T-cell (primary cell): ENCODE measurements around the gene IL1RAPL2. TPM values are rescaled to one million over a fixed set of nuclear protein-coding genes. Genes with fewer than 3 reads are reported as not detected.

Experiments
- ATAC-seq, 4 experiments: fragments of 200-7000 bp in 3 of 4; fragments of 150-1000 bp in 1 of 4; cut with Tn5 transposase; replicated peaks in 1 of 4; 1 replicate in 3 of 4; 2 replicates in 1 of 4; pipeline ENCODE4 v1.10.0; 2021; ENCODE audit warnings: moderate library complexity in 3 of 4, mild to moderate bottlenecking in 2 of 4, moderate number of reproducible peaks in 1 of 4
- CTCF ChIA-PET, 2 donors: fragments of 300-600 bp; sonication (Branson Sonifier 250); formaldehyde crosslinking; loops; one replicate each; lab custom pipeline; 2022; ENCODE audit warnings: antibody characterized with exemption in 2 of 2; lab: Charles Lee
- POLR2A ChIA-PET, 2 donors: fragments of 300-600 bp; sonication (Branson Sonifier 250); formaldehyde crosslinking; loops; one replicate each; lab custom pipeline; 2022; ENCODE audit warnings: antibody characterized with exemption in 2 of 2; lab: Charles Lee
- DNase-seq, 35 experiments: peaks; one replicate each; pipeline versions ENCODE4 v3.0.0 to v3.0.0-alpha.2; 2013 to 2023
- H3K27ac ChIP-seq: one replicate; pipeline ENCODE4 v1.5.1; 2013; ENCODE audit warnings: low read length
- H3K27me3 ChIP-seq, 2 experiments: replicated peaks in 1 of 2; 1 replicate in 1 of 2; 2 replicates in 1 of 2; pipeline versions ENCODE4 v1.6.1 to v1.7.0; 2013; ENCODE audit warnings: low read length in 1 of 2, mixed read lengths in 1 of 2; ENCODE audit not compliant: control insufficient read depth in 2 of 2, insufficient read depth in 2 of 2; ENCODE audit errors: extremely low read depth in 1 of 2
- H3K36me3 ChIP-seq, 2 donors: 1 replicate in 1 of 2; 2 replicates in 1 of 2; pipeline versions ENCODE4 v1.6.1 to v1.7.0; 2013; ENCODE audit warnings: low read length in 1 of 2; ENCODE audit not compliant: control insufficient read depth in 2 of 2, insufficient read depth in 1 of 2; ENCODE audit errors: extremely low read depth in 1 of 2
- H3K4me1 ChIP-seq, 2 experiments: 1 replicate in 1 of 2; 2 replicates in 1 of 2; pipeline versions ENCODE4 v1.6.1 to v1.7.0; 2013; ENCODE audit warnings: low read length in 2 of 2, mixed read lengths in 1 of 2; ENCODE audit not compliant: insufficient read depth in 2 of 2, control insufficient read depth in 1 of 2; ENCODE audit errors: extremely low read depth in 1 of 2
- H3K4me3 ChIP-seq, 2 donors: 1 replicate in 1 of 2; 2 replicates in 1 of 2; pipeline versions ENCODE4 v1.5.1 to v1.7.0; 2013; ENCODE audit warnings: mild to moderate bottlenecking in 2 of 2, low read length in 1 of 2, moderate library complexity in 1 of 2; ENCODE audit not compliant: control insufficient read depth in 1 of 2; ENCODE audit errors: extremely low read depth in 1 of 2
- H3K9me3 ChIP-seq: 2 replicates; pipeline ENCODE4 v1.7.0; 2013
- H3K27ac Mint-ChIP-seq, 2 donors: one replicate each; pipeline ENCODE4 v1.8.0; 2020 to 2021; ENCODE audit warnings: mild to moderate bottlenecking in 2 of 2, mixed read lengths in 2 of 2
- H3K27me3 Mint-ChIP-seq, 2 donors: one replicate each; pipeline ENCODE4 v1.8.0; 2021 to 2022; ENCODE audit warnings: mixed read lengths in 2 of 2
- H3K36me3 Mint-ChIP-seq: one replicate; pipeline ENCODE4 v1.8.0; 2021; ENCODE audit warnings: mixed read lengths
- H3K4me1 Mint-ChIP-seq, 3 donors: one replicate each; pipeline ENCODE4 v1.8.0; 2020 to 2022; ENCODE audit warnings: mixed read lengths in 3 of 3, mild to moderate bottlenecking in 1 of 3
- H3K4me3 Mint-ChIP-seq, 3 donors: one replicate each; pipeline ENCODE4 v1.8.0; 2020 to 2022; ENCODE audit warnings: mild to moderate bottlenecking in 3 of 3, mixed read lengths in 3 of 3, moderate library complexity in 3 of 3
- H3K9me3 Mint-ChIP-seq, 3 donors: one replicate each; pipeline ENCODE4 v1.8.0; 2020 to 2022; ENCODE audit warnings: mixed read lengths in 3 of 3
- WGBS: methylation state at CpG from one replicate; pipeline ENCODE4 v1.1.5; 2013; ENCODE audit warnings: missing lambda C conversion rate; ENCODE audit not compliant: insufficient coverage; 5-methylcytosine and 5-hydroxymethylcytosine counted together
- total RNA-seq, 35 experiments: library from RNA in 6 of 35; stranded (reverse) in 6 of 35; fragments of 120-200 nt in 1 of 35; gene quantifications; one replicate each; pipeline versions ENCODE4 v1.2.1 to v1.2.4 and lab custom pipeline; 2013 to 2026

Gene IL1RAPL2
- total RNA-seq, 5 donors from 2014 or later (not counting 1 experiment from before 2014, with no cell fraction given) = not detected

GRCh38 chrX:104795804-104796203, 229.8 kb downstream of the IL1RAPL2 start:
- no peak overlapping the region for H3K4me3 ChIP-seq
- DNase-seq = no peak
- no peaks in the 10 kb centered on the region for H3K36me3 Mint-ChIP-seq
- no peaks in the 10 kb centered on the region for H3K27me3 ChIP-seq
- H3K36me3 ChIP-seq = no peaks in the 10 kb centered on the region
- no peak for ATAC-seq
- H3K27ac ChIP-seq = no peak overlapping the region
- ChIA-PET CTCF (no interaction called here), POLR2A (no interaction called here)
- no peak overlapping the region for H3K4me3 Mint-ChIP-seq
- H3K4me1 Mint-ChIP-seq = no peaks in the 10 kb centered on the region
- peaks cover 0 to 29% of the 10 kb centered on the region in 2 donors for H3K27me3 Mint-ChIP-seq
- H3K4me1 ChIP-seq = no peaks in the 10 kb centered on the region
- no peaks in the 10 kb centered on the region for H3K9me3 Mint-ChIP-seq
- H3K9me3 ChIP-seq = no peaks in the 10 kb centered on the region
- H3K27ac Mint-ChIP-seq = no peak overlapping the region
- no CpG with 5 or more reads among the region's 1 CpG for WGBS

DNA sequence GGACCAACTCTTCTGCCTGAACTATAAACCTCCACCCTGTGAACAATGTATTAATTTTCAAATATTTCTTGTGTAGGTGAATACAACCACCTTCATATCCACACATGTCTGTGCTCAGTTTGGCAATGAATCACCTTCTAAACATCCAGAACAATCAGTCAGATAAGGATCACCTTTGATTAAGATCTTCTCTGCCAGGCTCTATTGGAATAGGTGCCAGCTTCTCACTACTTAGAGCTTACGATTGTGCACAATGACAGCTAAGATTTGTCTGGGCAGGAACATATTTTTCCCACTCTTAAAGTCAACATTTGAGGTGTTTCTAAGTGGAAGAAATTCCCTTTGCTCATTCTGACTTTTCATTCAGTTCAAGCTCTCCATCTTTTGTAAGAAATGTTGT, 237.2 kb downstream of the IL1RAPL2 start:
- CTCF ChIA-PET = no interaction called here
- H3K27ac ChIP-seq = no peak overlapping the region
- no peak for DNase-seq
- H3K36me3 ChIP-seq = no peaks in the 10 kb centered on the region
- no peaks in the 10 kb centered on the region for H3K4me1 ChIP-seq
- POLR2A ChIA-PET = no interaction called here
- no peak overlapping the region for H3K27ac Mint-ChIP-seq
- no peak overlapping the region for H3K4me3 ChIP-seq
- H3K9me3 Mint-ChIP-seq = no peaks in the 10 kb centered on the region
- no peaks in the 10 kb centered on the region for H3K27me3 ChIP-seq
- no CpG with 5 or more reads among the region's 1 CpG for WGBS
- H3K9me3 ChIP-seq = no peaks in the 10 kb centered on the region
- no peaks in the 10 kb centered on the region for H3K36me3 Mint-ChIP-seq
- ATAC-seq = no peak
- peaks cover 0 to 15% of the 10 kb centered on the region in 2 donors for H3K27me3 Mint-ChIP-seq
- no peaks in the 10 kb centered on the region for H3K4me1 Mint-ChIP-seq
- H3K4me3 Mint-ChIP-seq = no peak overlapping the region

DNA sequence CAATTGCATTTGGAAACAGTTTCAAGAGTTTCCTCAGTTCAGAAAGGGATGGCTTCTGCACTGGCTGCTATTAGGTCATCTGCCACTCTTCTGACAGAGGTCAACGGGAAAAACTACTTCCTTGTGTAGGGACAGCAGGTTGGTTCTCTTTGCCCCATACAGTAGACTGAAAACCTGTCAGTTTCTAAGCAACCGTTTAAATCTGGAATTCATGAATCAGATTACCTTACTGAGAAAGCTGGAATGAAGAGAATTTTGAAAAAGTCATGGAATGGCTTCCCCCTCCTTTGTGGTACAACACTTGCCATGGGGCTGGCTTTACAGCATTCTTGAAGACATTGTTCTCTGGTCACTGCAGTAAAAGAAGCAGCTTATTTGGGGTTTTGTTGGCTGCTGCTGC, 240.3 kb downstream of the IL1RAPL2 start:
- H3K27ac ChIP-seq = no peak overlapping the region
- no peaks in the 10 kb centered on the region for H3K9me3 ChIP-seq
- POLR2A ChIA-PET = no interaction called here
- no CpG with 5 or more reads among the region's 2 CpGs for WGBS
- H3K27me3 ChIP-seq = no peaks in the 10 kb centered on the region
- no peaks in the 10 kb centered on the region for H3K36me3 ChIP-seq
- Mint-ChIP-seq H3K9me3 (no peaks in the 10 kb centered on the region), H3K36me3 (no peaks in the 10 kb centered on the region), H3K27me3 (peaks cover 0 to 14% of the 10 kb centered on the region in 2 donors), H3K4me1 (no peaks in the 10 kb centered on the region), H3K4me3 (no peak overlapping the region), H3K27ac (no peak overlapping the region)
- DNase-seq (no peak), ATAC-seq (no peak)
- H3K4me1 ChIP-seq = no peaks in the 10 kb centered on the region
- H3K4me3 ChIP-seq = no peak overlapping the region
- CTCF ChIA-PET = no interaction called here

DNA sequence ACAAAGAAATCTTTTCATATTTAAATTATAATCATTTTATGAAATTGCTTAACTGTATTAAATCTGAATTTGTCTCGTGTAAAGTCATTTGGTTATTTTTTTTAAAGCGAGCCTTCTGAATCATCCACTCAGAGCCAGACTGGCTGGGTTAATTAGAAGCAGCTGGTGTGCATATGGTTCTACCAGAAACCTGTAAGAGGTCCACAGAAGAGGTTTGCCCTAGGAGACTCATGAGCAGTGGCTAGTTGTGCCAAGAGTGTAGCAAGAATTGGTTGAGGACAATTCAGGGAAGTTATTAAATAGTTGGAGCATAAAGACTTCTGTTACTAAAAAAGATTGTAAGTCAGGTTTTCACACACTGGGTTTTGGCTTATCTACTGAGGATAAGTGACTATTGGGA, 267.4 kb downstream of the IL1RAPL2 start:
- Histone ChIP-seq H3K27ac (no peak overlapping the region), H3K4me1 (no peaks in the 10 kb centered on the region), H3K36me3 (no peaks in the 10 kb centered on the region), H3K4me3 (no peak overlapping the region), H3K9me3 (no peaks in the 10 kb centered on the region), H3K27me3 (no peaks in the 10 kb centered on the region)
- H3K4me1 Mint-ChIP-seq = no peaks in the 10 kb centered on the region
- no peak overlapping the region for H3K27ac Mint-ChIP-seq
- no peak for DNase-seq
- H3K36me3 Mint-ChIP-seq = no peaks in the 10 kb centered on the region
- no peak for ATAC-seq
- WGBS = no CpG with 5 or more reads among the region's 2 CpGs
- no peak overlapping the region for H3K4me3 Mint-ChIP-seq
- ChIA-PET POLR2A (no interaction called here), CTCF (no interaction called here)
- peaks cover 0 to 9% of the 10 kb centered on the region in 2 donors for H3K27me3 Mint-ChIP-seq
- peaks cover 0 to 5% (median 0%) of the 10 kb centered on the region in 3 donors for H3K9me3 Mint-ChIP-seq

DNA sequence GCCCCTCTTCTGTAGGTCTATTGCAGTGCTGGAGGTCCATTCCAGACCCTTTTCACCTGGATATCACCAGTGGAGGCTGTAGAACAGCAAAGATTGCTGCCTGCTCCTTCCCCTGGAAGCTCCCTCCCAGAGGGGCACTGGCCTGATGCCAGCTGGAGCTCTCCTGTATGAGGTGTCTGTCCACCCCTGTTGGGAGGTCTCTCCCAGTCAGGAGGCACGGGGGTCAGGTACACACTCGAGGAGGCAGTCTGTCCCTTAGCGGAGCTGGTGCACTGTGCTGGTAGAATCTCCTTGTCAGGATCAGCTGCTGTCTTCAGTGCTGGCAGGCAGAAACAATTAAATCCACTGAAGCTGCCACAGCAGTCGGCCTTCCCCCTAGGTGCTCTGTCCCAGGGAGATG, 276.6 kb downstream of the IL1RAPL2 start:
- Mint-ChIP-seq H3K9me3 (peaks cover 4 to 8% (median 7%) of the 10 kb centered on the region in 3 donors), H3K4me1 (no peaks in the 10 kb centered on the region), H3K27ac (no peak overlapping the region), H3K4me3 (no peak overlapping the region), H3K27me3 (peaks cover 0 to 28% of the 10 kb centered on the region in 2 donors), H3K36me3 (no peaks in the 10 kb centered on the region)
- Histone ChIP-seq H3K36me3 (no peaks in the 10 kb centered on the region), H3K27me3 (no peaks in the 10 kb centered on the region), H3K4me1 (no peaks in the 10 kb centered on the region), H3K9me3 (no peaks in the 10 kb centered on the region), H3K4me3 (no peak overlapping the region), H3K27ac (no peak overlapping the region)
- no CpG with 5 or more reads among the region's 4 CpGs for WGBS
- ChIA-PET CTCF (no interaction called here), POLR2A (no interaction called here)
- ATAC-seq = no peak
- DNase-seq = no peak

DNA sequence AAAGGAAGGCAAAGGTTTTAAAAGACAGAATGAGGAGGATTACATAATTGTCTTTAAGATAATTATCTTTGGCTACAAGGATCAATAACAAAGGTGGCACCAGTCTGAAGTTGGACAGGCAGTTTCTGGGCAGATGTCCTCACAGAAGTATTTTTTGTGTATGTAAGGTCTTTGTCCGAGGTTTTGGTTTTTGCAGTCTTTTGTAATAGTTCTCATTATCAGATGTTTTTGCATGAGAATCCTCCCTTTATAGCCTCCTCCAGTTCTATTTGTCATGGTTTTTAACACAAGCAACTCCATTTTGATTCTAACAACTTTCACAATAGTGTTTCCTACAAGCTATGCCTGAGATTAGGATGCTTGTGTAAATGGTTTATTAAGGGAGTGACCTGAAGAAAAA, 286.2 kb downstream of the IL1RAPL2 start:
- WGBS = no CpG with 5 or more reads among the region's 1 CpG
- H3K4me3 ChIP-seq = no peak overlapping the region
- H3K4me1 Mint-ChIP-seq = peaks cover 0 to 3% (median 0%) of the 10 kb centered on the region in 3 donors
- no peak overlapping the region for H3K4me3 Mint-ChIP-seq
- DNase-seq (no peak), ATAC-seq (no peak)
- H3K9me3 Mint-ChIP-seq = peaks cover 0 to 4% (median 4%) of the 10 kb centered on the region in 3 donors
- H3K27ac Mint-ChIP-seq = no peak overlapping the region
- H3K27ac ChIP-seq = no peak overlapping the region
- ChIA-PET POLR2A (no interaction called here), CTCF (no interaction called here)
- peaks cover 0 to 14% of the 10 kb centered on the region in 2 donors for H3K27me3 Mint-ChIP-seq
- no peaks in the 10 kb centered on the region for H3K36me3 Mint-ChIP-seq
- no peaks in the 10 kb centered on the region for H3K36me3 ChIP-seq
- no peaks in the 10 kb centered on the region for H3K4me1 ChIP-seq
- no peaks in the 10 kb centered on the region for H3K27me3 ChIP-seq
- H3K9me3 ChIP-seq = no peaks in the 10 kb centered on the region

- Histone ChIP-seq H3K36me3 (no peaks in the 10 kb centered on the region), H3K4me1 (no peaks in the 10 kb centered on the region), H3K9me3 (no peaks in the 10 kb centered on the region), H3K27me3 (no peaks in the 10 kb centered on the region), H3K4me3 (no peak overlapping the region), H3K27ac (no peak overlapping the region)
- Mint-ChIP-seq H3K27ac (no peak overlapping the region), H3K27me3 (peaks cover 0 to 16% of the 10 kb centered on the region in 2 donors), H3K9me3 (peaks cover 0 to 4% (median 4%) of the 10 kb centered on the region in 3 donors), H3K4me1 (peaks cover 0 to 3% (median 0%) of the 10 kb centered on the region in 3 donors), H3K4me3 (no peak overlapping the region), H3K36me3 (no peaks in the 10 kb centered on the region)
- POLR2A ChIA-PET = no interaction called here
- CTCF ChIA-PET = no interaction called here
- DNase-seq (no peak), ATAC-seq (no peak)
These were observed 288.2 kb downstream of the IL1RAPL2 start for GRCh38 chrX:104854188-104854587.
